Measurements from ENCODE around the gene GARS1.

- no peak for TF ChIP-seq CTCF (IDR thresholded peaks at IDR 0.05)
- TF ChIP-seq POLR2A (IDR thresholded peaks at IDR 0.05), result no peak
Measured at GRCh38 chr7:30553141-30553540, 41.5 kb upstream of the GARS1 start.

All from right lobe of liver (tissue), 4 donors.